Liver (tissue), 9 donors: ENCODE measurements around the gene MMP2. TPM values are rescaled to one million over a fixed set of nuclear protein-coding genes. Genes with fewer than 3 reads are reported as not detected.

Experiments
- DNase-seq: peaks from one replicate; pipeline ENCODE4 v3.0.0-alpha.2; 2017; ENCODE audit warnings: low spot score
- H3K27ac ChIP-seq, 2 donors: one replicate each; pipeline ENCODE4 v1.7.0; 2013; ENCODE audit warnings: inconsistent platforms in 2 of 2, low read length in 2 of 2, control low read depth in 1 of 2, low read depth in 1 of 2, mild to moderate bottlenecking in 1 of 2
- H3K27me3 ChIP-seq, 4 donors: one replicate each; pipeline versions ENCODE4 v1.6.1 to v1.7.0; 2013; ENCODE audit warnings: low read length in 3 of 4, inconsistent platforms in 1 of 4, mild to moderate bottlenecking in 1 of 4, moderate library complexity in 1 of 4; ENCODE audit not compliant: control insufficient read depth in 4 of 4, insufficient read depth in 4 of 4
- H3K36me3 ChIP-seq, 4 donors: one replicate each; pipeline versions ENCODE4 v1.6.1 to v1.7.0; 2013; ENCODE audit warnings: low read length in 3 of 4, mild to moderate bottlenecking in 3 of 4, low read depth in 1 of 4, moderate library complexity in 1 of 4; ENCODE audit not compliant: control insufficient read depth in 4 of 4, insufficient read depth in 3 of 4
- H3K4me1 ChIP-seq, 4 donors: one replicate each; pipeline versions ENCODE4 v1.6.1 to v1.7.0; 2013; ENCODE audit warnings: low read length in 3 of 4, mild to moderate bottlenecking in 3 of 4, moderate library complexity in 1 of 4; ENCODE audit not compliant: control insufficient read depth in 4 of 4, insufficient read depth in 4 of 4
- H3K4me3 ChIP-seq, 3 donors: one replicate each; pipeline versions ENCODE4 v1.6.1 to v1.7.0; 2013; ENCODE audit warnings: low read length in 3 of 3, control low read depth in 1 of 3, low read depth in 1 of 3, mild to moderate bottlenecking in 1 of 3
- H3K9ac ChIP-seq, 2 donors: one replicate each; pipeline ENCODE4 v1.7.0; 2013; ENCODE audit warnings: low read length in 2 of 2, mild to moderate bottlenecking in 2 of 2, moderate library complexity in 2 of 2, control low read depth in 1 of 2, low read depth in 1 of 2
- H3K9me3 ChIP-seq, 4 donors: one replicate each; pipeline versions ENCODE4 v1.6.1 to v1.7.0; 2013; ENCODE audit warnings: low read length in 3 of 4; ENCODE audit not compliant: control insufficient read depth in 4 of 4
- EGR1 ChIP-seq, 2 donors: IDR thresholded peaks; 2 replicates each; pipeline ENCODE4 v1.6.1; 2016 to 2018; ENCODE audit warnings: antibody characterized with exemption in 2 of 2, low read depth in 2 of 2
- FOXA1 ChIP-seq: IDR thresholded peaks from 2 replicates; pipeline ENCODE4 v1.6.1; 2016; ENCODE audit warnings: antibody characterized with exemption
- FOXA2 ChIP-seq: IDR thresholded peaks from 2 replicates; pipeline ENCODE4 v1.6.1; 2016; ENCODE audit warnings: antibody characterized with exemption
- GABPA ChIP-seq, 2 donors: IDR thresholded peaks in 1 of 2; conservative IDR thresholded peaks in 1 of 2; 2 replicates each; pipeline ENCODE4 v1.6.1; 2016; ENCODE audit warnings: antibody characterized with exemption in 2 of 2, mild to moderate bottlenecking in 1 of 2, moderate library complexity in 1 of 2
- HNF4A ChIP-seq, 2 donors: conservative IDR thresholded peaks; 2 replicates each; pipeline ENCODE4 v1.6.1; 2016; ENCODE audit warnings: antibody characterized with exemption in 2 of 2, mild to moderate bottlenecking in 2 of 2
- HNF4G ChIP-seq: IDR thresholded peaks from 2 replicates; pipeline ENCODE4 v1.6.1; 2016; ENCODE audit warnings: antibody characterized with exemption
- JUND ChIP-seq, 2 donors: IDR thresholded peaks; 2 replicates each; pipeline ENCODE4 v1.6.1; 2016; ENCODE audit warnings: antibody characterized with exemption in 2 of 2
- NR2F2 ChIP-seq: IDR thresholded peaks from 2 replicates; pipeline ENCODE4 v1.6.1; 2016; ENCODE audit warnings: antibody characterized with exemption
- RAD21 ChIP-seq, 2 donors: IDR thresholded peaks; 2 replicates each; pipeline ENCODE4 v1.6.1; 2016; ENCODE audit warnings: antibody characterized with exemption in 2 of 2, mild to moderate bottlenecking in 2 of 2
- RXRA ChIP-seq, 2 donors: IDR thresholded peaks; 2 replicates each; pipeline ENCODE4 v1.6.1; 2017 to 2018; ENCODE audit warnings: antibody characterized with exemption in 2 of 2, mild to moderate bottlenecking in 1 of 2
- SP1 ChIP-seq: IDR thresholded peaks from 2 replicates; pipeline ENCODE4 v1.6.1; 2018; ENCODE audit warnings: antibody characterized with exemption, mild to moderate bottlenecking
- TAF1 ChIP-seq: conservative IDR thresholded peaks from 2 replicates; pipeline ENCODE4 v1.6.1; 2016; ENCODE audit warnings: antibody characterized with exemption, mild to moderate bottlenecking
- YY1 ChIP-seq: IDR thresholded peaks from 2 replicates; pipeline ENCODE4 v1.6.1; 2016; ENCODE audit warnings: antibody characterized with exemption, mild to moderate bottlenecking
- WGBS: extraction: QIAGEN DNeasy Blood & Tissue Kit; methylation state at CpG from one replicate; pipeline ENCODE4 v1.1.7; 2013; 5-methylcytosine and 5-hydroxymethylcytosine counted together
- polyA plus RNA-seq, 2 donors: library from polyadenylated mRNA; stranded (reverse) in 1 of 2; unstranded in 1 of 2; fragments of 200-250 nt in 1 of 2; fragments of >200 nt in 1 of 2; fragmentation: Nextera tagmentation in 1 of 2; extraction: Ambion mirVana in 1 of 2; gene quantifications; one replicate each; pipeline versions ENCODE4 v1.2.1 to v1.2.3, GENCODE V29; 2013 to 2015
- total RNA-seq, 2 donors: library from RNA; depleted of rRNA; stranded (reverse); fragments of >200 nt; gene quantifications; one replicate each; pipeline ENCODE4 v1.2.3, GENCODE V29; 2014
- TF ChIP-seq, protein P1 (sequence below): IDR thresholded peaks from 2 replicates; pipeline ENCODE4 v1.6.1; 2016; ENCODE audit warnings: antibody characterized with exemption, mild to moderate bottlenecking
- TF ChIP-seq, protein P2 (sequence below): fragments of 150-350 bp; IDR thresholded peaks from 2 replicates; pipeline ENCODE4 v1.5.1; 2017; ENCODE audit warnings: improper control_type of control experiment, low read depth, low read length; ENCODE audit not compliant: missing input control
- TF ChIP-seq, protein P3 (sequence below): IDR thresholded peaks from 2 replicates; pipeline ENCODE4 v1.6.1; 2016; ENCODE audit warnings: antibody characterized with exemption
- TF ChIP-seq, protein P4 (sequence below): IDR thresholded peaks from 2 replicates; pipeline ENCODE4 v1.6.1; 2016; ENCODE audit warnings: antibody characterized with exemption
- TF ChIP-seq, protein P5 (sequence below): IDR thresholded peaks from 2 replicates; pipeline ENCODE4 v1.6.1; 2016; ENCODE audit warnings: antibody characterized with exemption
- donor health status: healthy.
- donor health status: healthy.
- donor health status: healthy.
- donor health status: healthy.
- donor health status: healthy.

The MMP2 gene
- total and polyA plus RNA-seq, 4 donors = 2.8 to 6.3 (median 5.3) TPM

DNA sequence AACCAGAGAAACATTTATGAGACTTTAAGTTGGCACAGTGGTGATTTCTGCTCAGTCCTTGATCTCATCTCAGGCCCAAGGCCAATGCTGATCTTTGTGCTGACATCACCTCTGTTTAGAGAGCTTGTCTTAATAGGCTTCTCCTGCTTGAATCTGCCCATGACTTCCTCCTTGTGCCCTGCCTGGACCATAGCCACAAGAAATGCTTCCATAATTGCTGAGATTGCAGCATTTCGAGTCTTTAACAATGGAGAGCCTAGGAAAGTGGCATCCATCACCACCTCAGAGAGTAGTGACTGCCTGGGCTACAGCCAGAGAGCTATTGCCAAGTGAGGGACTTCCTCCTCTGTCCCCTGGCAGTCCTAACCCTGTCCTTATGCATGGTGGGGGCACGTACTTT, 25.1 kb upstream of the MMP2 start:
- Histone ChIP-seq H3K27ac (no peak overlapping the region), H3K9me3 (peaks cover 0 to 4% (median 2%) of the 10 kb centered on the region in 4 donors), H3K4me1 (no peaks in the 10 kb centered on the region), H3K9ac (no peak overlapping the region), H3K27me3 (no peaks in the 10 kb centered on the region), H3K4me3 (no peak overlapping the region), H3K36me3 (no peaks in the 10 kb centered on the region)
- no peak for DNase-seq
- TF ChIP-seq HNF4G (no peak), RXRA (IDR thresholded peaks at IDR 0.05) (no peak), YY1 (no peak), GABPA (IDR thresholded peaks at IDR 0.05 in 1 of 2, conservative IDR thresholded peaks at IDR 0.05 in 1 of 2) (no peak), SP1 (no peak), TAF1 (no peak), FOXA1 (no peak), RAD21 (IDR thresholded peaks at IDR 0.05) (no peak), EGR1 (IDR thresholded peaks at IDR 0.05; ENCODE audit: low read depth in 2 of 2) (no peak), JUND (IDR thresholded peaks at IDR 0.05) (no peak), FOXA2 (no peak), HNF4A (conservative IDR thresholded peaks at IDR 0.05) (no peak), NR2F2 (no peak)
- TF ChIP-seq, protein P1, sequence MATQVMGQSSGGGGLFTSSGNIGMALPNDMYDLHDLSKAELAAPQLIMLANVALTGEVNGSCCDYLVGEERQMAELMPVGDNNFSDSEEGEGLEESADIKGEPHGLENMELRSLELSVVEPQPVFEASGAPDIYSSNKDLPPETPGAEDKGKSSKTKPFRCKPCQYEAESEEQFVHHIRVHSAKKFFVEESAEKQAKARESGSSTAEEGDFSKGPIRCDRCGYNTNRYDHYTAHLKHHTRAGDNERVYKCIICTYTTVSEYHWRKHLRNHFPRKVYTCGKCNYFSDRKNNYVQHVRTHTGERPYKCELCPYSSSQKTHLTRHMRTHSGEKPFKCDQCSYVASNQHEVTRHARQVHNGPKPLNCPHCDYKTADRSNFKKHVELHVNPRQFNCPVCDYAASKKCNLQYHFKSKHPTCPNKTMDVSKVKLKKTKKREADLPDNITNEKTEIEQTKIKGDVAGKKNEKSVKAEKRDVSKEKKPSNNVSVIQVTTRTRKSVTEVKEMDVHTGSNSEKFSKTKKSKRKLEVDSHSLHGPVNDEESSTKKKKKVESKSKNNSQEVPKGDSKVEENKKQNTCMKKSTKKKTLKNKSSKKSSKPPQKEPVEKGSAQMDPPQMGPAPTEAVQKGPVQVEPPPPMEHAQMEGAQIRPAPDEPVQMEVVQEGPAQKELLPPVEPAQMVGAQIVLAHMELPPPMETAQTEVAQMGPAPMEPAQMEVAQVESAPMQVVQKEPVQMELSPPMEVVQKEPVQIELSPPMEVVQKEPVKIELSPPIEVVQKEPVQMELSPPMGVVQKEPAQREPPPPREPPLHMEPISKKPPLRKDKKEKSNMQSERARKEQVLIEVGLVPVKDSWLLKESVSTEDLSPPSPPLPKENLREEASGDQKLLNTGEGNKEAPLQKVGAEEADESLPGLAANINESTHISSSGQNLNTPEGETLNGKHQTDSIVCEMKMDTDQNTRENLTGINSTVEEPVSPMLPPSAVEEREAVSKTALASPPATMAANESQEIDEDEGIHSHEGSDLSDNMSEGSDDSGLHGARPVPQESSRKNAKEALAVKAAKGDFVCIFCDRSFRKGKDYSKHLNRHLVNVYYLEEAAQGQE = no peak
- TF ChIP-seq, protein P2, sequence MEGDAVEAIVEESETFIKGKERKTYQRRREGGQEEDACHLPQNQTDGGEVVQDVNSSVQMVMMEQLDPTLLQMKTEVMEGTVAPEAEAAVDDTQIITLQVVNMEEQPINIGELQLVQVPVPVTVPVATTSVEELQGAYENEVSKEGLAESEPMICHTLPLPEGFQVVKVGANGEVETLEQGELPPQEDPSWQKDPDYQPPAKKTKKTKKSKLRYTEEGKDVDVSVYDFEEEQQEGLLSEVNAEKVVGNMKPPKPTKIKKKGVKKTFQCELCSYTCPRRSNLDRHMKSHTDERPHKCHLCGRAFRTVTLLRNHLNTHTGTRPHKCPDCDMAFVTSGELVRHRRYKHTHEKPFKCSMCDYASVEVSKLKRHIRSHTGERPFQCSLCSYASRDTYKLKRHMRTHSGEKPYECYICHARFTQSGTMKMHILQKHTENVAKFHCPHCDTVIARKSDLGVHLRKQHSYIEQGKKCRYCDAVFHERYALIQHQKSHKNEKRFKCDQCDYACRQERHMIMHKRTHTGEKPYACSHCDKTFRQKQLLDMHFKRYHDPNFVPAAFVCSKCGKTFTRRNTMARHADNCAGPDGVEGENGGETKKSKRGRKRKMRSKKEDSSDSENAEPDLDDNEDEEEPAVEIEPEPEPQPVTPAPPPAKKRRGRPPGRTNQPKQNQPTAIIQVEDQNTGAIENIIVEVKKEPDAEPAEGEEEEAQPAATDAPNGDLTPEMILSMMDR = no peak
- TF ChIP-seq, protein P3, sequence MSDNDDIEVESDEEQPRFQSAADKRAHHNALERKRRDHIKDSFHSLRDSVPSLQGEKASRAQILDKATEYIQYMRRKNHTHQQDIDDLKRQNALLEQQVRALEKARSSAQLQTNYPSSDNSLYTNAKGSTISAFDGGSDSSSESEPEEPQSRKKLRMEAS = no peak
- TF ChIP-seq, protein P4, sequence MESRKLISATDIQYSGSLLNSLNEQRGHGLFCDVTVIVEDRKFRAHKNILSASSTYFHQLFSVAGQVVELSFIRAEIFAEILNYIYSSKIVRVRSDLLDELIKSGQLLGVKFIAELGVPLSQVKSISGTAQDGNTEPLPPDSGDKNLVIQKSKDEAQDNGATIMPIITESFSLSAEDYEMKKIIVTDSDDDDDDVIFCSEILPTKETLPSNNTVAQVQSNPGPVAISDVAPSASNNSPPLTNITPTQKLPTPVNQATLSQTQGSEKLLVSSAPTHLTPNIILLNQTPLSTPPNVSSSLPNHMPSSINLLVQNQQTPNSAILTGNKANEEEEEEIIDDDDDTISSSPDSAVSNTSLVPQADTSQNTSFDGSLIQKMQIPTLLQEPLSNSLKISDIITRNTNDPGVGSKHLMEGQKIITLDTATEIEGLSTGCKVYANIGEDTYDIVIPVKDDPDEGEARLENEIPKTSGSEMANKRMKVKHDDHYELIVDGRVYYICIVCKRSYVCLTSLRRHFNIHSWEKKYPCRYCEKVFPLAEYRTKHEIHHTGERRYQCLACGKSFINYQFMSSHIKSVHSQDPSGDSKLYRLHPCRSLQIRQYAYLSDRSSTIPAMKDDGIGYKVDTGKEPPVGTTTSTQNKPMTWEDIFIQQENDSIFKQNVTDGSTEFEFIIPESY = no peak
- TF ChIP-seq, protein P5, sequence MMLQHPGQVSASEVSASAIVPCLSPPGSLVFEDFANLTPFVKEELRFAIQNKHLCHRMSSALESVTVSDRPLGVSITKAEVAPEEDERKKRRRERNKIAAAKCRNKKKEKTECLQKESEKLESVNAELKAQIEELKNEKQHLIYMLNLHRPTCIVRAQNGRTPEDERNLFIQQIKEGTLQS = no peak
- WGBS = 63% methylated on average over 2 of the region's 2 CpGs
